SH-SY5Y (cell line): ENCODE measurements around the gene SDK1.

Experiments used
- GATA2 ChIP-seq: IDR thresholded peaks from 2 replicates; pipeline ENCODE4 v1.6.1; 2011; ENCODE audit warnings: mild to moderate bottlenecking, low read depth, low read length
- GATA3 ChIP-seq: IDR thresholded peaks from 2 replicates; pipeline ENCODE4 v1.6.1; 2011; ENCODE audit warnings: low read depth, mild to moderate bottlenecking, low read length, moderate library complexity

The SDK1 gene

GRCh38 chr7:4286351-4286750 is 985.3 kb downstream of the SDK1 start:
- no peak for TF ChIP-seq GATA2
- TF ChIP-seq GATA3 = no peak

DNA sequence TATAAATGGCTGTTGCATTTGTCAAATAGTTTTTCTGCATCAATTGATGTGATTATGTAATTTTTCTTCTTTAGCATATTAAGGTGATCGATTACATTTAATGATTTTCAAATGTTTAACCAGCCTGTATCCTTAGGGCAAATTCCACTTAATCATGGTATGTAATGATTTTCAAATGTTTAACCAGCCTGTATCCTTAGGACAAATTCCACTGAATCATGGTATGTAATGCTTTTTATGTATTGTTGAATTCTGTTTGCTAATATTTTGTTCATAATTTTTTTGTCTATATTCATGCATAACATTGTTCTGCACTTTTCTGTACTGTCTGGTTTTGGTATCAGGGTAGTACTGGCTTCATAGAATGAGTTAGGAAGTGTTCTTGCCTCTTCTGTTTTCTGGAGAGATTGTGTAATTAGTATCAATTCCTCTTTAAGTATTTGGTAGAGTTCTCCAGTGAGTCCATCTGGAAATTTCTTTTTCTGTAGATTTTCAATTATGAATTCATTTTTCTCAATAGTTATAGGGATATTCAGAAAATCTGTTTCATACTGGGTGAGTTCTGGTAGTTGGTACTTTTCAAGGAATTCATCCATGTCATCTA is 987.8 kb downstream of the SDK1 start:
- TF ChIP-seq GATA2 (no peak), GATA3 (no peak)

- TF ChIP-seq GATA2 = no peak
- TF ChIP-seq GATA3 = no peak
These were observed 996.3 kb downstream of the SDK1 start for GRCh38 chr7:4297165-4297917.

DNA sequence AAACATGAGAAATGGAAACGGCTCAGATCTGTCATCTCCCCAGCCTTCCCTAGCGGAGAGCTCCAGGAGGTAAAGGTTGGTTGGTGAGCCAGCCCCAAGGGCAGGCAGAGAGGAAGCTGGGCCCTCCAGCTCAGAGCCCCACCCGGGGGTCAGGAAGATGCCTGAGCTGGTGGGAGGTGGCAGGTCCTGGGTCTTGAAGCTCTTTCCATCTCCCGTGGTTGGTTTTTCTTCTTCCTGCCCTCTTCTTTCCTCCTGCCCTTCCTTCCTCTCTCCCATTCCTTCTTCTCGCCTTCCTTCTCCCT is 996.8 kb downstream of the SDK1 start:
- TF ChIP-seq GATA2 (no peak), GATA3 (no peak)

GRCh38 chr7:4299431-4299830 is 998.4 kb downstream of the SDK1 start:
- TF ChIP-seq GATA3 (no peak), GATA2 (no peak)

DNA sequence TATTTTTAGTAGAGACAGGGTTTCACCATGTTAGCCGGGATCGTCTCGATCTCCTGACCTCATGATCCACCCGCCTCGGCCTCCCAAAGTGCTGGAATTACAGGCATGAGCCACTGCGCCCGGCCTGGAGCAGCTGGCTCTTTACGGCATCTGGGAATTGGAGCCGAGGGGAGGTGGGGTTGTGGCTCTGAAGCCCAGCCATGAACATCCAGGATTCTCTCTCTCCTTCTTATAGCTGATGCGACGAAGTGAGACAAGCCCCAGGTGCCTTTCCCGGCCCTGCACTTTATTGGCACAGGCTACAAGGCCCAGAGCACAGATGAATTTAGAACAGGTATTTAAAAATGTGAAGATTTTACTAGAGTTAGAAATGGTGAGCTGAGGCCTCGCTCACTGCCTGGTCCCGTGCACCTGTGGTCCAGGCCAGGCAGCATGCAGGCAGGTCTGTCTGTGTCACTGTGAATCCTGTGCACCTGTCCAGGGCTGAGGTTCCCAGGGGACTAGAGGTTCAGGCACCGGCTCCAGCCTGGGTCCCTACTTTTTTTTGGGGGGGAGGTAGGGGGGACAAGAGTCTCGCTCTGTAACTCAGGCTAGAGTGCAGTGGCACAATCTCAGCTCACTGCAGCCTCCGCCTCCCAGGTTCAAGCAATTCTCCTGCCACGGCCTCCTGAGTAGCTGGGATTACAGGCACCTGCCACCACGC is 1001.3 kb downstream of the SDK1 start:
- TF ChIP-seq GATA2 = no peak
- TF ChIP-seq GATA3 = no peak

DNA sequence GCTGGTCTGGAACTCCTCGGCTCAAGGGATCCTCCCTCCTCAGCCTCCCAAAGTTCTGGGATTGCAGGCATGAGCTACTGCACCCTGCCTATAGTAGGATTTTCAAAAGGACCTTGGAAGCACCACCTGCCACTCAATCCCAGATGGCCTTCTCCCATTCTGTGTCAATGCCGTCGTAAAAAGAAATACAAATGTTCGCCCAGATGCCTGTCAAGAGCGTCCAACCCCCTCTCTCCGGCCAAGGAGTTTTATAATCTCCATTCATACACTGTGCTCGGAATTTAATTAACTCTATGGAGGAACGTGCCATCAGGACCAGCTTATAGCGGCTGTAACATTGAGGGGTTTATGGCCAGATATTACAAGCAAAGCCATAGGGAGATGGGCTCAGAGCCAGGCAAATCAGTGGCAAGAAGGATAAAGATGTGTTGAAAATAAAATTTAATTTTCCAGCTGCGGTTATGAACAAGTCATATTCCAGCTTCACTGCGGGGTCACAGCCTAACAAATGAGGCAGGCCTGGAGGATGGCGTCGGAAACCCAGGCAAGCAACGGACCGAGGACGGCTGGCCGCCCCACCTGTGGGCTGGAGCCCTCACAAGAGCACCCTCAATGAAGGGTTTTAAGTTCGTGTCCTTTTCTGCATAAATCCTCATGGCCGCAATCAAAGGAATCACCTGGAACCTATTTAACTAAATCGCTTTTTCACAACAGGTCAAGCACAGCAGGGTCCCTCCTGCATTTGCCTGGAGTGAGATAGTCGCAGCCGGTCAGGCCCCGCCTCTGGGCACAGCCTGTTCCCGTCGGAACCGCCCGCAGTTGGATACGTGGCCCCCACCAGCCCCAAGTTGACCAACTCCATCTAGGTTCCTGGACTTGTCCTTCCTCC is 1006.5 kb downstream of the SDK1 start:
- TF ChIP-seq GATA2 = no peak
- TF ChIP-seq GATA3 = no peak

- no peak for TF ChIP-seq GATA2
- no peak for TF ChIP-seq GATA3
These were observed 1007.1 kb downstream of the SDK1 start for GRCh38 chr7:4308205-4308590.
